C4-2B (cell line): Measurements from ENCODE around the gene SAG.

Source experiments
- H3K27ac ChIP-seq: fragments of 450-650 bp; 2 replicates; pipeline ENCODE4 v1.5.1; 2017
- ZFX ChIP-seq: fragments of 450-650 bp; IDR thresholded peaks from 2 replicates; pipeline ENCODE4 v1.6.1; 2017
- TF ChIP-seq, protein P1 (sequence below): fragments of 450-650 bp; conservative IDR thresholded peaks from 2 replicates; pipeline ENCODE4 v1.5.1; 2017; ENCODE audit warnings: mild to moderate bottlenecking

SAG gene

DNA sequence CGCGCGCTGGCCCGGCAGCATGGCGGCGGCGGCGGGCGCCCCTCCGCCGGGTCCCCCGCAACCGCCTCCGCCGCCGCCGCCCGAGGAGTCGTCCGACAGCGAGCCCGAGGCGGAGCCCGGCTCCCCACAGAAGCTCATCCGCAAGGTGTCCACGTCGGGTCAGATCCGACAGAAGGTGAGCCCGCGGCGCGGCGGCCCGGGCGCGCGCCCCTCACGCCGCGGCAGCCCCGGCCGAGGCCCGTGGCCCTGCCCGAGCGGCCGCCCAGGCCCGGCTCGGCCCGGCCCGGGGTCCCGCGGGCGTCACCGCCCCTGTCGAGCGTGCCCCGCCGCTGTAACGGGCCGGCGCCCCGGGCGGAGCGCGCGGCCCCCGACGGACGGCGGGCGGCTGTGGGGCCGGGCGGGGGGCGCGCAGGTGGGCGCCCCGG, 46.9 kb downstream of the SAG start:
- H3K27ac ChIP-seq: peak overlapping the region; percentile 51
- TF ChIP-seq, protein P1, sequence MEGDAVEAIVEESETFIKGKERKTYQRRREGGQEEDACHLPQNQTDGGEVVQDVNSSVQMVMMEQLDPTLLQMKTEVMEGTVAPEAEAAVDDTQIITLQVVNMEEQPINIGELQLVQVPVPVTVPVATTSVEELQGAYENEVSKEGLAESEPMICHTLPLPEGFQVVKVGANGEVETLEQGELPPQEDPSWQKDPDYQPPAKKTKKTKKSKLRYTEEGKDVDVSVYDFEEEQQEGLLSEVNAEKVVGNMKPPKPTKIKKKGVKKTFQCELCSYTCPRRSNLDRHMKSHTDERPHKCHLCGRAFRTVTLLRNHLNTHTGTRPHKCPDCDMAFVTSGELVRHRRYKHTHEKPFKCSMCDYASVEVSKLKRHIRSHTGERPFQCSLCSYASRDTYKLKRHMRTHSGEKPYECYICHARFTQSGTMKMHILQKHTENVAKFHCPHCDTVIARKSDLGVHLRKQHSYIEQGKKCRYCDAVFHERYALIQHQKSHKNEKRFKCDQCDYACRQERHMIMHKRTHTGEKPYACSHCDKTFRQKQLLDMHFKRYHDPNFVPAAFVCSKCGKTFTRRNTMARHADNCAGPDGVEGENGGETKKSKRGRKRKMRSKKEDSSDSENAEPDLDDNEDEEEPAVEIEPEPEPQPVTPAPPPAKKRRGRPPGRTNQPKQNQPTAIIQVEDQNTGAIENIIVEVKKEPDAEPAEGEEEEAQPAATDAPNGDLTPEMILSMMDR: no peak
- peak; percentile 27; the same call in 1 of the 2 replicates for TF ChIP-seq ZFX

DNA sequence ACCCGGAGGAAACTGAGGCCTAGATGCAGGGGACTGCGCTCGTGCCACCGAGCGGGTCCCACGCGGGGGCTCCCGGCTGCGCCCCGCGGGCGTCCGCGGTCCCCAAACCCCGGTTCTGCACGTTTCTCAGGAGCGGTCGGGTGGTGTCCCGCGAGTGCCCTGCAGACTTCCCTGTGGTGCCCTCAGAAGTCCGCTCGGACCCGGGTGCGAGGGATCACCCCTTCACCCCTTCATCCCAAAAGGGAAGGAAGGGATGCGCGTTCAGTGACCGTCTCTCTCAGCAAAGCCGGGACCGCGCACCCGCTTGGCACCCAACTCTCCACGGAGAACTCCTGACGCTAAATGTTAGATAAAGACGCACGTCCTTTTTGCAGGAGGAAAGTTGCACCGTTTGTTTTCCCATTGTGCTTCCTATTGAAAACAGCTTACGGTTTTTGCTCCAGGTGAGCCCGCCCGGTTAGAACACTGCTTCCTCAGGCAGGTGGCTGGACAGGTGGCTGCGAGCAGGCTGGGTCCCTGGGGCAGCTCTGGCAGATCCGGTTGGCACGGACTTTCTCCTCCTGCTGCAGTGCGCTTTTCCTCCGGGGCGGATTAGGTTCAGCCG, 47.5 kb downstream of the SAG start:
- TF ChIP-seq, protein P1: no peak
- no peak for TF ChIP-seq ZFX
- peak overlapping the region; percentile 51 for H3K27ac ChIP-seq

DNA sequence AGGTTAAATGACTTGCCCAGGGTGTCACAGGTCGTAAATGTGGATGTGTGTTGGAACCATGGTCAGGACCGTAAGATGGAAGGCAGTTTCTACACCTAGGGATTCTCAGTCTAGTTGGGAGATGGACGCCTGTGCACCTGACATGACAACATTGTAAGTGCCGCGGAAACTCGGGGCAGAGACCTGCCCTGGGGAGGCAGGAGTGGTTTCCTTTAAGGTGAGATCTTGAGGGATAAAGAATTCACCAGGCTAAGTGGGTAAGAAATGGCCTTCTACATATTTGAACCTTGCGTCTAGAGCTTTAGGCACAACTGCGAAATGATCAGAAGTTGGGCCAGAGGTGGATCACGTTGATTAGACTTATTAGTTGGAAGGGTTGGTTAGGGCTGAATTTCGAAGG, 48.3 kb downstream of the SAG start:
- no peak overlapping the region for H3K27ac ChIP-seq
- TF ChIP-seq, protein P1: no peak
- TF ChIP-seq ZFX: no peak

DNA sequence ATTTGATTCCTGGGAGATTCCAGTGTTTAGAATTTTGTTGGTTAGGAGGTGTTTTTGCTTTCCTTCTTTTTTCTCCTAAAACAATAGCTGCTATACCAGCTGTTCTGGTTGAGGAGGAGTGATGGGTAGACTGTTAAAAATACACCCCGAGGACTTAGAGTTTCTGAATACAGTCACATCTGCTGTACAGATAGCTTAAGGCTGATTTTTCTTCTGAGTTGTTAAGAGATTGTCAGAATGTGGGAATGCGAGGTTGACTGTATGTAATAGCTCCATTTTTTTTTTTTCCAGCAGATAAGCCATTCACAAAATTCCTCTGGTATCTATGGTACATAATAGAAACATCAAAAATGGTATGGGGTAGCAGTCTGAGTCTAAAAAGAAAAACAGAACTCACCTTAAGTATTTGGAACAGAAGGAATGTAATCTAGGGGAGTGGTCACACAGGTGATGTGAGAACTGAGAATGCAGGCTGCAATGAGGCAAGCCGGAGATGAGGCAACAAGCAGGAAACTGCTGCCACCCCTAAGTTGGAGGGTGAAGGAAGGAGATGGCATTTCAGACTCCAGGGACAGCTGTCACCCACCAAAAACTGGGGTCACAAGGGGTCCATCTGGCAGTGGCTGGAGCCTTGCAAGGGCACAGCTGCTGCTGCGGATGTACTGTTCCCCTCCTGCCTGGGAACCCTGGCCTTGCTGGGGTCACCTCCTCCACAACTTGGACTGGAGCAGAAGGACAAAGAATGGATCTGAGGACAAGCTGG, 49.1 kb downstream of the SAG start:
- TF ChIP-seq, protein P1: no peak
- no peak for TF ChIP-seq ZFX
- H3K27ac ChIP-seq: no peak overlapping the region

DNA sequence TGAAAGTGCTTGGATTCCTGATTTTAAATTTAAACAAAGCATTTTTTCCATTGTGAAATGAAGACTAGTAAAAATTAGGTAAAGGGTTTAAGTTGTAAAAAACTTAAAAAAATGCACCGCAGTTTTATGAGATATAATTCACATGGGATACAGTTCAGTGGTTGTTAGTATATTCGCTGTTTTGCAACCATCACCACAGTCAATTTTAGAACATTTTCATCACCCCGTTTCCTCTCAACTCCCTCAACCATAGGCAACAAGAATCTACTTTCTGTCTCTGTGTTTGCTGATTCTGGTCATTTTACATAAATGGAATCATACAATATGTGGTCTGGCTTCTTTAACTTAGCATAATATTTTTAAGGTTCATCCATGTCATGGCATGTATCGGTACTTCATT, 50.7 kb downstream of the SAG start:
- TF ChIP-seq, protein P1: no peak
- no peak for TF ChIP-seq ZFX
- no peak overlapping the region for H3K27ac ChIP-seq

DNA sequence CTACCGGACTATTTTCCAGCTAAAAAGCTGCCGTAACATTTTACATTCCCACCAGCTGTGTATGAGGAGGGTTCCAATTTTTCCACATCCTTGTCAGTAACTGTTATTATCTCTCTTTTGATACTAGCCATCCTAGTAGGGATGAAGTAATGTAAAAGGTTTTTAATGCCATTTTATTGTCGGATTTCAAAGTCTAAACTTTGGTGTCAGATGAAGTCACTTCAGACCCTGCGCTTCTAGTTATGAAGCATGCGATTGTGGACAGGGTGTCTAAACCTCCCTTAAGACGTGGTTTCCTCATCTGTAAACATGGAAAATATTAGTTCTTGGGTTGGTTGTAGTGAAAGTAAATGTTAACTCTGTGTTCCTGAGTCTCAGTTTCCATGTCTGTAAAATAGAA, 51.3 kb downstream of the SAG start:
- TF ChIP-seq, protein P1: no peak
- TF ChIP-seq ZFX: no peak
- no peak overlapping the region for H3K27ac ChIP-seq

DNA sequence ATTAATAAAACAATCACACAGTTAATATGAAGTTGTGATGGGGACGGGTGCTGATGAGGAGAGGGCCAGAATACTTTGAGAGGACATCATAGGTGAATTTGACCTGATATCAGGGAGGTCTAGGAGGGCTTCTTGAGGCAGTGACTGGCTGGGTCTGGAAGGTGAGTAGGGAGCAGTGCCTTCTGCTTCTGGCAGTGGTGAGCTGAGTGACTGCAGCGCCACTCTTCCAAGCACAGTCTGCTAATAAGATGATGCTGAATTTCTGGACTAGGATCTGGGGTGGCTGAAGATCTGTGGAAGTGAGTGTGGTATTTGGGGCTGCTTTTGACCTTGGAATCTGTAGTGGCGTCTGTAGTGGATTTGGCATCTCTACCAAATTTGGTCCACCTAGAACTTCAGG, 52.2 kb downstream of the SAG start:
- no peak overlapping the region for H3K27ac ChIP-seq
- TF ChIP-seq, protein P1: no peak
- no peak for TF ChIP-seq ZFX
